ENCODE data around the gene IFNE.
"Not testable (repeated sequence)": the region's sequence is repeated elsewhere in the genome, so short reads cannot be mapped to it uniquely, and the experiment has no call there.

Gene IFNE

DNA sequence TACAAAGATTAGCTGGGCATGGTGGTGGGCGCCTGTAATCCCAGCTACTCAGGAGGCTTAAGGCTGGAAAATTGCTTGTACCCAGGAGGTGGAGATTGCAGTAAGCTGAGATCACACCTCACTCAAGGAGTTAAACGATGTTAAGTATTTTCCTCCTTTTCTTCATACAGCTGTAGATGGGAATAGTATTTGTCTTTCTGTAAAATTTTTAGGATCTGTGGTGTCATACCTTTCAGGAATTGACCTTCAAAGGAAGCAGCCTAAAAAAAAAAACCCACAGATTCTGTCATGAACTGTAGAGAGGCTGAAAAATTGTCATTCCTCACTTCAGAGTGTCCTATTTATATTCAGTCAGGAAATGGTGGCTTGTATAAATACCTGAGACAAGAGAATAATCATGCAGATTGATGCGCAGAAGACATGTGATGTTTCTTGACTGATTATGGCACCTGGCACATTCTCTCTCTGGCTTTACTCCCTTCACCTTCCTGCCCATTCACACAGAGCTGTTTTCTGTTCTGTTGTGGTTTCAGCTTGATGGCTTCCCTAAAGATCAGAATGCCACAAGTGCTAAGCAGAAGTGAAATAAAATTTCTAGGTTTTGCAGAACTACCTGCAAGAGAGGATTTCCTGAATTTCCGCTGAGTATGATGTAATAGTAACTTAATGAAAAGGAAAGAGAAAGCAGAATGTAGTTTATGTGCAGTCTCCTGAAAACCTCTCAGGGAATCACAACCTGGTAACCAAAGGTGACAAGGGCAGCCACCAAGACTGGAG is 38.1 kb downstream of the IFNE start:
- TF ChIP-seq ZFX (IDR thresholded peaks at IDR 0.05): no peak
- TF ChIP-seq, protein P1, sequence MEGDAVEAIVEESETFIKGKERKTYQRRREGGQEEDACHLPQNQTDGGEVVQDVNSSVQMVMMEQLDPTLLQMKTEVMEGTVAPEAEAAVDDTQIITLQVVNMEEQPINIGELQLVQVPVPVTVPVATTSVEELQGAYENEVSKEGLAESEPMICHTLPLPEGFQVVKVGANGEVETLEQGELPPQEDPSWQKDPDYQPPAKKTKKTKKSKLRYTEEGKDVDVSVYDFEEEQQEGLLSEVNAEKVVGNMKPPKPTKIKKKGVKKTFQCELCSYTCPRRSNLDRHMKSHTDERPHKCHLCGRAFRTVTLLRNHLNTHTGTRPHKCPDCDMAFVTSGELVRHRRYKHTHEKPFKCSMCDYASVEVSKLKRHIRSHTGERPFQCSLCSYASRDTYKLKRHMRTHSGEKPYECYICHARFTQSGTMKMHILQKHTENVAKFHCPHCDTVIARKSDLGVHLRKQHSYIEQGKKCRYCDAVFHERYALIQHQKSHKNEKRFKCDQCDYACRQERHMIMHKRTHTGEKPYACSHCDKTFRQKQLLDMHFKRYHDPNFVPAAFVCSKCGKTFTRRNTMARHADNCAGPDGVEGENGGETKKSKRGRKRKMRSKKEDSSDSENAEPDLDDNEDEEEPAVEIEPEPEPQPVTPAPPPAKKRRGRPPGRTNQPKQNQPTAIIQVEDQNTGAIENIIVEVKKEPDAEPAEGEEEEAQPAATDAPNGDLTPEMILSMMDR (conservative IDR thresholded peaks at IDR 0.05): no peak
- no peak overlapping the region for H3K27ac ChIP-seq

DNA sequence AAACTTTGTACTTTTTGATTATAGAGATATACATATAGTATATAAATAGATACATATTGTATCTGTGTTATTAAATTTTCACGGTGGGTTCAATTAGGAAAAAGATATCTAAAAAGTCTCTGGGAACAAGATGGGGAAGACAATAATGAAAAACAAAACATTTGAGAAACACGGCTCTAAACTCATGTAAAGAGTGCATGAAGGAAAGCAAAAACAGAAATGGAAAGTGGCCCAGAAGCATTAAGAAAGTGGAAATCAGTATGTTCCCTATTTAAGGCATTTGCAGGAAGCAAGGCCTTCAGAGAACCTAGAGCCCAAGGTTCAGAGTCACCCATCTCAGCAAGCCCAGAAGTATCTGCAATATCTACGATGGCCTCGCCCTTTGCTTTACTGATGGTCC is 42.0 kb downstream of the IFNE start, which contains the start of gene IFNA1:
TSS of gene IFNA1 (plus strand) at position 301 of the 400 bp plus-strand sequence. CDS start at position 370, 69 bp downstream.
- no peak within 1 kb of the TSS for H3K27ac ChIP-seq
- TF ChIP-seq, protein P1 (conservative IDR thresholded peaks at IDR 0.05): no peak
- TF ChIP-seq ZFX (IDR thresholded peaks at IDR 0.05): no peak

DNA sequence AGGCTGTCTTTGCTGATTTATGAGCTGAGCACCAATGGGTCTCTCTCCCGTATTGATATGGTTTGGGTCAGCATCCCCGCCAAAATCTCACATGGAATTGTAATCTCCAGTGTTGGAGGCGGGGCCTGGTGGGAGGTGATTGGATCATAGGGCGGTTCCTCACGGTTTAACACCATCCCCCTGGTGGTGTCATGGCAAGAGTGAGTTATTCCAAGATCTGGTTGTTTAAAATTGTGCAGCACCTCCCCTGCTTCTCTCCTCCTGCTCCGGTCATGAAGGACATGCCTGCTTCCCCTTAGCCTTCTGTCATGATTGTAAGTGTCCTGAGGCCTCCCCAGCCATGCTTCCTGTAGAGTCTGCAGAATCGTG is 47.1 kb downstream of the IFNE start:
- not testable (repeated sequence) for H3K27ac ChIP-seq

DNA sequence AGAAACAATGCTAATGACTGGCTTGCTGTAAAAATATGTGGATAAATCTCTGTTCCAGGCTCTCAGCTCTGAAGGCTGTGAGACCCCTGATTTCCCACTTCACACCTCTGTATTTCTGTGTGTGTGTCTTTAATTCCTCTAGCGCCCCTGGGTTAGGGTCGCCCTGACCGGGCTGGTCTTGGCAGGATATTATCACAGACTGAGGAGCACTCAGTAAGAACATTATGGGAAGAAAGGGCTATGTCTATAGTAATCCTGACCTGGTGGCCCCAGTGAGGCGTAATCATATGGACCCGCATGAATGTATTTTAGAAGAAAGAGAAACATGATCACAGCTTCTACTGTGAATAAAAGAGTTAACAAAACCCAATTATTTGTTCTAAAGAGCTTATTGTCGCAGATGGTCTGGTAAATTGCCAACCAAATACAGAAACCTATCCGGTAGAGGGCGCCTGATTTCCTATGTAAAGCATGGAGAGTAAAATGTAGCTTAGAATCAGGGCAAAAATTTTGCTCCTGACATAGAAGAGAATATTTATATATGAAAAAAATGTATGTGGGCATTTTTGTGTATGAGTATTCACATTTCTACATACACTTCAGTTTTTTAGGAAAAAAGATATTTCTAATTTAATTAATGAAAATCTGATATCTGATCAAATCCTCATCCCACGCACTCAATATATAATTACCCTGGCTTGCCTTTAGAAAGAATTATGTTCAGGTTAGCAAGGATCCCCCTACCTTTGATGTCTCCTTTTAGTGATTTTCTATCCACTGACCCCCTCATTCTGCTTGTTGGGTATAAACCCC is 47.7 kb downstream of the IFNE start:
- no peak overlapping the region for H3K27ac ChIP-seq
- no peak for TF ChIP-seq ZFX (IDR thresholded peaks at IDR 0.05)
- TF ChIP-seq, protein P1 (conservative IDR thresholded peaks at IDR 0.05): peak; percentile 85

DNA sequence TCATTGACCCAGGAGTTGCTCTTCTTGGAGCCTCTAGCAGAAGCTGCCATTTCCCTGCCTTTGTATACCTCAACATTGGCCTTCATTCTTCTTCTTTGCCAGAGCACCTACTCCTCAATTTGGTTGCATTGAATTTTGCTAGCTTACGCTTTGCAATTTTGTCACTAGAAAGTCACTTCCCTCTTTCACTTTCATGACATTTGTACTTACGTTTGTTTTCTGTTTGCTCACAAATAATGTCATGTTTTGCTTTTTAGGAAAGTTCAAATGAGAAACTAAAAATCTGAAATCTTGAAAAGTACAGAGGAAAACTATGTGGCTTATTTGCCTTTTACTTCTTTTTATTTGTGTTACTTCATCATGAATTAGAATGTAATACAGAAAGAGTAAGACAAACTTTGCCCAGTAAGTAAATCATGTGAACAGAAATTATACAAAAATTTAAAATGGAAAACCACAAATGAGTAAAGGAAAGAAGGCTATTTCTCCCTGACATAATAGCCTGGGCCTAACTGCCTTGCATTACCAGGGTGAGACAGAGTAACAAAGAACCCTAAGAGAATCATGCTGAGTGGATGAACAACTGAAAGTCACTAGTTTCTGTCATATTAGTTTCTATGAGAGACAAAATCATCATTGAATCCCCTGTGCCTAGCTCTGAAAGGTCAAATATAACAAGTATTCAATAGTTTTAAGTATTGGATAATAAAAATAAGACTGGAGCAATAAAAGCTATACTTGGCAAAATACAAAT is 49.3 kb downstream of the IFNE start:
- H3K27ac ChIP-seq: no peak overlapping the region
- no peak for TF ChIP-seq ZFX (IDR thresholded peaks at IDR 0.05)
- TF ChIP-seq, protein P1 (conservative IDR thresholded peaks at IDR 0.05): no peak
